BJ (cell line): Measurements from ENCODE around the gene PRRC2A. TPM values are rescaled to one million over a fixed set of nuclear protein-coding genes. Genes with fewer than 3 reads are reported as not detected.

Source experiments
- CTCF ChIA-PET: fragments of 350-600 bp; formaldehyde crosslinking; extraction: SDS; loops from one replicate; lab custom pipeline; 2021; ENCODE audit warnings: antibody characterized with exemption, inconsistent platforms; lab: Yijun Ruan, JAX
- POLR2A ChIA-PET: fragments of 300-600 bp; sonication (Branson Sonifier 250); formaldehyde crosslinking; extraction: SDS; loops from one replicate; lab custom pipeline; 2021; ENCODE audit warnings: antibody characterized with exemption; lab: Charles Lee
- DNase-seq: peaks from one replicate; pipeline ENCODE4 v3.0.0-alpha.2; 2011; ENCODE audit warnings: low read depth
- H3K27me3 ChIP-seq: 2 replicates; pipeline ENCODE4 v1.6.0; 2011; ENCODE audit warnings: low read length; ENCODE audit not compliant: control insufficient read depth, insufficient read depth
- H3K36me3 ChIP-seq: 2 replicates; pipeline ENCODE4 v1.5.1; 2011; ENCODE audit warnings: low read length; ENCODE audit not compliant: control insufficient read depth, insufficient read depth
- H3K4me3 ChIP-seq: 2 replicates; pipeline ENCODE4 v1.5.1; 2011; ENCODE audit warnings: low read depth, mild to moderate bottlenecking, control low read depth, low read length
- CTCF ChIP-seq: IDR thresholded peaks from 2 replicates; pipeline ENCODE4 v1.5.1; 2011; ENCODE audit warnings: low read depth, mild to moderate bottlenecking, control low read depth, inconsistent platforms, low read length, moderate library complexity; ENCODE audit not compliant: insufficient read depth
- polyA plus RNA-seq: library from polyadenylated mRNA; depleted of rRNA; stranded (reverse); fragments of >200 nt; gene quantifications from 2 replicates; pipeline ENCODE4 v1.2.3, GENCODE V29; 2011

Gene PRRC2A
- polyA plus RNA-seq, 1 experiment = 47.3 TPM

DNA sequence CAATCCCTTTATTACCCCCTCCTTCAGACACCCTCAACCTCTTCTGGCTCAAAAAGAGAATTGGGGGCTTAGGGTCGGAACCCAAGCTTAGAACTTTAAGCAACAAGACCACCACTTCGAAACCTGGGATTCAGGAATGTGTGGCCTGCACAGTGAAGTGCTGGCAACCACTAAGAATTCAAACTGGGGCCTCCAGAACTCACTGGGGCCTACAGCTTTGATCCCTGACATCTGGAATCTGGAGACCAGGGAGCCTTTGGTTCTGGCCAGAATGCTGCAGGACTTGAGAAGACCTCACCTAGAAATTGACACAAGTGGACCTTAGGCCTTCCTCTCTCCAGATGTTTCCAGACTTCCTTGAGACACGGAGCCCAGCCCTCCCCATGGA, 42.9 kb upstream of the PRRC2A start:
- Histone ChIP-seq H3K27me3 (no peaks in the 10 kb centered on the region; the same call in 1 of the 2 replicates), H3K4me3 (no peak overlapping the region), H3K36me3 (no peaks in the 10 kb centered on the region)
- CTCF ChIA-PET = interaction anchor here (1.4 to 15.5 kb wide), 5 partner anchors 9 to 83 kb away, joined by 3 to 156 read pairs (median 4); partner anchors contain the start of genes ATP6V1G2 and NFKBIL1
- no peak for TF ChIP-seq CTCF
- POLR2A ChIA-PET = no interaction called here
- DNase-seq = no peak

DNA sequence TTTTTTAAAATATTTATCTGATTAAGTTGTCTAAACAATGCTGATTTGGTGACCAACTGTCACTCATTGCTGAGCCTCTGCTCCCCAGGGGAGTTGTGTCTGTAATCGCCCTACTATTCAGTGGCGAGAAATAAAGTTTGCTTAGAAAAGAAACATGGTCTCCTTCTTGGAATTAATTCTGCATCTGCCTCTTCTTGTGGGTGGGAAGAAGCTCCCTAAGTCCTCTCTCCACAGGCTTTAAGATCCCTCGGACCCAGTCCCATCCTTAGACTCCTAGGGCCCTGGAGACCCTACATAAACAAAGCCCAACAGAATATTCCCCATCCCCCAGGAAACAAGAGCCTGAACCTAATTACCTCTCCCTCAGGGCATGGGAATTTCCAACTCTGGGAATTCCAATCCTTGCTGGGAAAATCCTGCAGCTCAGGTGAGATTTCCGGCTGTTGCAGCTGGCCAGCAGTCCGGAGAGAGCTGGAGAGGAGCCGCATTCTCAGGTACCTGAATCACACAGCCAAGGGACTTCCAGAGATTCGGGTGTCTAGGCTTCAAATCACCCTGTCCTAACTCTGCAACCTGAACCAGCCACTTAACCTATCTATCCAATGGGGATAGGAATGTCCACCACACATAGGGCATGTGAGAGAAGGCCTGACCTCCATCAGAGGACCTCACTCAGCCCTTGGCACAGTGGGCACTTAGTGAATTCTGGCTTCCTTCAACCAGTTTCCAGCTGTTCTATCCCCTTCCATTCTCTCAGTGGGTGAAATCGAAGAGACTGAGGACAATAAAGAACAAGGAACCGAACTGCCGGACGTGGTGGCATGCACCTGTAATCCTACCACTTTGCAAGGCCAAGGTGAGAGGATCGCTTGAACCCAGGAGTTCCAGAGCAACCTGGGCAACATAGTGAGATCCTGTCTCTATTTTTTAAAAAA, 42.1 kb upstream of the PRRC2A start:
- Histone ChIP-seq H3K4me3 (no peak overlapping the region), H3K36me3 (no peaks in the 10 kb centered on the region), H3K27me3 (no peaks in the 10 kb centered on the region)
- DNase-seq = no peak
- POLR2A ChIA-PET = no interaction called here
- CTCF ChIA-PET = interaction anchor here (1.4 to 15.5 kb wide), 7 partner anchors 8 to 84 kb away, joined by 3 to 182 read pairs (median 35); partner anchors contain the start of genes ATP6V1G2, LTA, NCR3 and NFKBIL1
- TF ChIP-seq CTCF = no peak

- TF ChIP-seq CTCF = no peak
- POLR2A ChIA-PET = no interaction called here
- H3K27me3 ChIP-seq = no peaks in the 10 kb centered on the region
- DNase-seq = no peak
- H3K4me3 ChIP-seq = no peak overlapping the region
- no peaks in the 10 kb centered on the region for H3K36me3 ChIP-seq
- CTCF ChIA-PET = interaction anchor here (3.0 to 15.5 kb wide), 4 partner anchors 10 to 31 kb away, joined by 12 to 182 read pairs (median 100); partner anchors contain the start of genes ATP6V1G2, LTA, NCR3 and NFKBIL1
Observed at GRCh38 chr6:31579119-31579505, 41.4 kb upstream of the PRRC2A start.

DNA sequence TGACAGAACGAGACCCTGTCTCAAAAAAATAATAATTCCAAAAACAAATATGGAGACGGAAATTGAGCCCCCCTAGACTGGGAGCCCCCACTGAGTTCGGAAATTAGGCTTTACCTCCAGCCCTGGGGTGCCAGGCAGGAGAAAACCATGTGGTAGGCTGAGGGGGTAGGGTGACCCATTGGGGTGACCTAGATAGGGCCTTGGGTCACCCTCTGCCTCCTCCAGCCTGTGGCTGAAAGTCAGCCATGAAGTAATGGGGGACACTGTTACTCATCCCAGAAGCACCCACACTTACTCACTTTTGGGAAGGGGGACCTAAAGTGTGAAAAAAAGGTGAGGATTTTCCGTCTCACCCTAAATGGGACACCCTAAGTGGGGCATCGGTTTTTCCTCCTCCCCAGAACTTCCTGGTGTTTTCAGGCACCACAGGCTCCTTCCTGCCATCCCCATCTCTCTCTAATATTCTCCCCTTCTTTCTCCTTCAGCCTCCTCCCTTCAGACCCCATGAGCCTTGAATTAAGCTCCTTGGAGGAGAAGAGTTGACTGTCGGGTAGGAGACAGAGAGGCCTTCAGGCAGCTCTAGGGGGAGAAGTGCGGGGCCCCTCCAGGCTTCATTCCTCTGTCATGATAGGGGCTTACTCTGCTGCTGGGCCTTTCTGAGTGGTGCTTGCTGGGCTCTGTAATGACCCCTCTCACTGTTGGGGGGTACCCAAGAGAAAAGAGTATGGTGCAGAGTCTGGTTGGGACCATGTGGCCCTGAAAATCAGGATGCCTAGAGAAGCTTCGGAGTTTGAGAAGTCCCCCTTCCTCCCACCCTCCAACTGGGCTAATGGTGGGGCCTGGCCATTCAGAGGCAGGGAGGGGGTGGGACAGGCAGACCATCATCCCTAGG, 40.7 kb upstream of the PRRC2A start:
- ChIA-PET CTCF (interaction anchor here (0.8 to 15.5 kb wide), 17 partner anchors 10 to 87 kb away, joined by 3 to 182 read pairs (median 4); partner anchors contain the start of genes ATP6V1G2, DDX39B, LTA and NCR3), POLR2A (no interaction called here)
- no peaks in the 10 kb centered on the region for H3K27me3 ChIP-seq
- DNase-seq = no peak
- H3K4me3 ChIP-seq = no peak overlapping the region
- TF ChIP-seq CTCF = no peak
- no peaks in the 10 kb centered on the region for H3K36me3 ChIP-seq
